ENCODE results near the gene SORCS2.

SORCS2 gene

GRCh38 chr4:7500404-7500803 is 308.1 kb downstream of the SORCS2 start:
- DNase-seq = no peak

DNA sequence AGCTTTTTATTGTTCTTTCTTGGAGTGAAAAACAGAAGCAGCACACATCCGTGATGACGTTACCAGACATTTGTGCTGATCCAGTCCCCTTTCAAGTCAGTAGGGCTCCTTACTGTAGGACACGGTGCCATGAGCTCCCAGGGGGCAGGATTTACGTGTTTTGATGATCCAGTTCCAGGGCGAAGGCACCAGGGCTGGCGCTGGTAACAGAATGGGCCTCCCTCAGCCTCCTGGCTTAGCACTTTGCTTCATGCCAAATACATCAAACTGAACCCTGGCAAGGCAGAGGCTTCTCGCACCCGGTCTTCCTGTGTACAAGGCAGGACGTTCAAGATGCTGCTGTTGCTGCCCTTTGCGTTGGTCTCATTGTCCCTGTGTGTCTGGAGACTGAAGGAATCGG is 309.0 kb downstream of the SORCS2 start:
- no peak for DNase-seq

- DNase-seq = no peak
Observed at GRCh38 chr4:7501873-7502272, 309.5 kb downstream of the SORCS2 start.

GRCh38 chr4:7503559-7504249 is 311.4 kb downstream of the SORCS2 start:
- DNase-seq = no peak

GRCh38 chr4:7505116-7505900 is 313.0 kb downstream of the SORCS2 start:
- DNase-seq = no peak

- DNase-seq = no peak
Observed at GRCh38 chr4:7506119-7506518, 313.8 kb downstream of the SORCS2 start.

DNA sequence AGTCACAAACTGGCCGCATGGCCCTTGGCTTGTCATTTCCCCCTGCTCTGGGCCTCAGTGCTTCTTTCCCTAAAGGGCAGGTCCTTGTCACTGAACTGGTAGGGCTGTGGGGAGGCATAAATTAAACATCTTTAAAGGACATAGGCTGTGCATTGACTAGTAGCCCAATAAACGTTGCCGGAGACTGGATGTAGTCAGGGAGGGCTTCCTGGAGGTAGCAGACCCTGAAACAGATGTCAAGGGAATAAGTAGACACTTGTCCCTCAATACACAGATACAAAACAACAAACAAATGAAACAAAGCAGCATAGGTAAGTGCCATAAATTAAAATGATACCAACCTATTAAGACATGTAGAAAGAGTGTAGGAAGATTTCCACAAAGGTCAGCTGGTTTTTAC is 314.2 kb downstream of the SORCS2 start:
- DNase-seq = no peak

DNA sequence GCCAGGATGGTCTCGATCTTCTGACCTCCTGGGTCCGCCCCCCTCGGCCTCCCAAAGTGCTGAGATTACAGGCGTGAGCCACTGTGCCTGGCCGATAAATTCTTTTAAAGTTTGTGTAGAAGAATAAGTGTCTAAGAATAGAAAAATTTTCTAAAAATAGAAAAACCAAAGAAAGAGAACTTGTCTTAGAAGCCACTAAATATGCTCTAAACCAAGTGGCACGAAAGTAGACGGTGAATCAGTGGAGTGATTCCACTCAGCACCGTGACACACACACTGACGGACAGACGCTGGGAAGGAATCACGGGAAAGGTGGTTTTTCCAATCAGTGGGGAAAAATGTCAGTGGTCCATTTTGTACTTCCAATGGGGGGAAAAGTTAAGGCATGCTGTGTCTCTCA is 315.0 kb downstream of the SORCS2 start:
- no peak for DNase-seq

GRCh38 chr4:7510066-7510465 is 317.7 kb downstream of the SORCS2 start:
- no peak for DNase-seq

GRCh38 chr4:7510538-7510937 is 318.2 kb downstream of the SORCS2 start:
- no peak for DNase-seq

- DNase-seq = no peak
Observed at GRCh38 chr4:7511525-7511924, 319.2 kb downstream of the SORCS2 start.

GRCh38 chr4:7512428-7512827 is 320.1 kb downstream of the SORCS2 start:
- DNase-seq = no peak

DNA sequence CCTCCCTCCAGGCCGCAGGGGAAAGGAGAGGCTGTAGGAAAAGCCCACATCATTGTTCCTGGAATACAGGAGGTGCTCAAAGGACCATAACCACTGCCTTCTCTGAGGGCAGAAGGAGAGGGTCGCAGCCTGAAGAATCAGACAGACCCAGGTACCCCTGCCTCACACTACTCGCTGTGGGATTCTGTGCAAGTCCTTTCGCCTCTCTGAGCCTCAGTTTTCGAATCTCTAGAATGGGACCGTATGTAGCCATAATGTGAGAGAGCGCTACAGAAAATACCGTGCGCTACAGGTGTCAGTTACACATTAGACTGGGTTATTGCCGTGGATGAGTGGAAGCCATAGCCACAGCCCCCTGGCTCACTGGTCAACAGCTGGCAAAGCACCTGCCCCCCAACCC is 320.6 kb downstream of the SORCS2 start:
- no peak for DNase-seq

GRCh38 chr4:7513671-7514070 is 321.3 kb downstream of the SORCS2 start:
- DNase-seq = no peak

- no peak for DNase-seq
Observed at GRCh38 chr4:7514281-7514680, 321.9 kb downstream of the SORCS2 start.

GRCh38 chr4:7514789-7515188 is 322.5 kb downstream of the SORCS2 start:
- DNase-seq = no peak

GRCh38 chr4:7515390-7515902 is 323.1 kb downstream of the SORCS2 start:
- DNase-seq = no peak

DNA sequence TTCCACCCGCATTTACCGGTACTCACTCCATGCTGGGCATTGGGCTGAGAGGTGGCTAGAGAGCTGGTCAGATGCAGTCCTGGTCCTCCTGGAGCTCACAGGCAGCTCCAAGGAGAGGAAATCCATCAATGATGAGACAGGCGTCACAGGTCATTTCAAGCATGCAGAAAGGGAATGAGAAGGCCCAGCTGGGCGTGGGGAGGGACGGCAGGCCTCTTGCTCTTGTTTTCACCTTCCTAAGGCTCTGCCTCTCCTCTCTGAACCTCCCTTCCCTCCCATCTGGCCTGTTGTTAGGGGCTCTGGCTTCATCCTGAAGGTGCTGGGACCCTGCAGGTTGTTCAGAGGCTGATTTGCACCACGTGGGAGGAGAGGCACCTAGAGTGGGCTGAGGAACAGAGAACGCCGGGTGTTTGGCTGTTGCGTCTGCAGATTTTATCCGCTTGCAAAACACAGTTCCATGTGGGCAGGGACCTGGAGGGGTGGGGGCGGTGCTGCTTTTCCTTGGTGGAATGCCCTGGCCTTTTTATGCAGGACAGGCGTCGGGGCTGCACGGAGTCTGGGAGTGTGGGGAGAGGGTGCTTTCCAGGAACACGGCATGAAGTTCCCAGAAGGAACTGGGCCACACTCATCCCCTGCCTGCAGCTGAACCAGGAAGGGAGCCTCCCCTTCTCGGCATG is 323.9 kb downstream of the SORCS2 start:
- DNase-seq = peak in 2 of 3 donors; percentile 5 to 19

DNA sequence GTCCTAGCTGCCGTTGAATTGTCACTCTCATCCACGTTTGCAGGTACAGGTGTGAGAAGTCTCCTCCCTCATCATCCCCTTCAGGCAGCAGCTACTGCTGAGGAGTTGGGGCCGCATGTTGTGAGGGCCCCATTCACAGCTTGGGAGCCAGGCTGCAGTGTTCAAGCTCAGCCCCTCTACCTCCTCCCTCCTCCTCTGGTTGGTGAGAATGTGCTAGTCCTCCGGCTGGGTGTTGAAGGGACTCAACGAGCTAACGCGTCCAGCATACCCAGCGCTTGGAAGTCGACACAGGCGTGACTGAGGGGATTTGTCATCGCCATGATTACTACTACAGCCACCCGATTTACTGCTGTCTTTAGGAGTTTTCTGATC is 324.4 kb downstream of the SORCS2 start:
- no peak for DNase-seq

- no peak for DNase-seq
Observed at GRCh38 chr4:7518871-7519637, 326.7 kb downstream of the SORCS2 start.

DNA sequence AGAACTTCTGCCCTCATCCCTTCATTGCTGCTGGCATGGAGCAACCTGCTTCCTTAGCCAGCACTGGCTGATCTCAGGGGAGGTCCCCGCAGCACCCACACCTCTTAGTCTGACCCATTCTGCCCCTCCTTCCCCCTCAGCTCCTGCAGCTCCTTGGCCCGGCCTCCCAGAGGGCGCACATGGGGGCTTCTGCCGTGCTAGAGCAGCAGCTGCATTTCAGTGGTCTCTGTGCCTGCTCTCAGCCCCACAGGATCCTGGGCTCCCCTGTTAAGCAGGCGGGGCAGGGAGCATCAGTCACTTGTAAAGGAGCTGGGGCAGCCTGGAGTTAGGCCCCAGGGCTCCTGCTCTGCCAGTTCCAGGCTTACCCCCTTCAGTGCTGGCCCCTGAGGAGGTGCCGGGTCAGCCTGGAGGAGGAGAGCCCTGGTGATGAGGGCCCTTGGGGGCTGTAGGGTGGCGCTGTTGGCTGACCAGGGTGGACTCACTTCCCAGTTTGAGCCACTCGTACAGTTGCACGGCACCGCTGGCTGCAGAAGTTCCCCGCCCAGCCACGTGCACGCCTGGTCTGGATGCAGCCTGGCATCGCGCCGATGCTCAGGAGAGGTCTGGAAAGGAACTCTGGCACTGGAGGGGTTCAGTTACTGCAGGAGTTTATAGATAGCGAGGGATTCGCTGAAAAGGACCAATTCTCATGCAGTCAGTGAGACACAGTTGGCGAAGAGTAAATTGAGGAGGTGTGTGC is 327.5 kb downstream of the SORCS2 start:
- DNase-seq = no peak

- no peak for DNase-seq
Observed at GRCh38 chr4:7521666-7522065, 329.3 kb downstream of the SORCS2 start.

Measured in suppressor macrophage treated with lipopolysaccharide for 1 hour (primary cell).